PFSK-1 (cell line): ENCODE results near the gene MAS1.

ENCODE experiments used
- FOXP2 ChIP-seq: optimal IDR thresholded peaks from 2 replicates; pipeline ENCODE3; 2011; ENCODE audit warnings: borderline replicate concordance, control low read depth, inconsistent platforms; ENCODE audit not compliant: insufficient read depth; ENCODE audit errors: extremely low read length, extremely low read depth
- POLR2AphosphoS5 ChIP-seq: IDR thresholded peaks from 2 replicates; pipeline ENCODE4 v1.6.1; 2012; ENCODE audit warnings: low read depth, mild to moderate bottlenecking, control low read depth, low read length, moderate library complexity
- SIN3A ChIP-seq: IDR thresholded peaks from 2 replicates; pipeline ENCODE4 v1.6.1; 2012; ENCODE audit warnings: mild to moderate bottlenecking, low read length, moderate library complexity, borderline replicate concordance; ENCODE audit not compliant: insufficient read depth
- TAF1 ChIP-seq: IDR thresholded peaks from 2 replicates; pipeline ENCODE4 v1.6.1; 2012; ENCODE audit warnings: low read length, control low read depth, borderline replicate concordance; ENCODE audit not compliant: insufficient read depth
- TF ChIP-seq, protein P1 (sequence below), 2 experiments: IDR thresholded peaks; 2 replicates each; pipeline versions ENCODE4 v1.6.1 to v1.8.0; 2011 to 2012; ENCODE audit warnings: low read depth in 2 of 2, low read length in 2 of 2, control low read depth in 1 of 2, inconsistent platforms in 1 of 2, mild to moderate bottlenecking in 1 of 2, moderate library complexity in 1 of 2; ENCODE audit not compliant: insufficient read depth in 1 of 2

Gene MAS1

DNA sequence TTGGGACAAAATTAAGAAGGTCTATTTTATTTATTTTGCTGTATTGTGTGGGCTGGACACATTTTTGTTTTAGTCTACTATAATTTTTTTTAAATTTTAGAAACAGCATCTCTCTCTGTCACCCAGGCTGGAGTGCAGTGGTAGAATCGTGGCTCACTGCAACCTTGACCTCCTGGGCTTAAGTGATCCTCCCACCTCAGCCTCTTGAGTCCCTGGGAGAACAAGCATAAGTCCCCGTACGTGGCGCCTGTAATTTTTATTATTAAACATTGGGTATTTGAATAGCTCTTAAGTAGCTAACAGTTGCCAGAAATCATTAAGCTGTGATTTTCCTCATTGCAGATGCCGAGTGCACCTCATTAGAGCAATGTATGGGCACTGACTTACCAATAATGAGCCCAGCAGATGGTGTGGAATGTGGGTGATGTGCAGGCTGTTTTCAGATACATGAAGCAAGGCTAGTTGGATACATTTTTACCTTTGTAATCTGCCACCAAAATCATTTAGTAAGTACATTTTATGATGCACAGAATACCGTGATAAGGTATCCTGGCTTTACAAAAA, 10.3 kb upstream of the MAS1 start:
- TF ChIP-seq SIN3A (no peak), FOXP2 (no peak), TAF1 (no peak), POLR2AphosphoS5 (no peak)
- TF ChIP-seq, protein P1, sequence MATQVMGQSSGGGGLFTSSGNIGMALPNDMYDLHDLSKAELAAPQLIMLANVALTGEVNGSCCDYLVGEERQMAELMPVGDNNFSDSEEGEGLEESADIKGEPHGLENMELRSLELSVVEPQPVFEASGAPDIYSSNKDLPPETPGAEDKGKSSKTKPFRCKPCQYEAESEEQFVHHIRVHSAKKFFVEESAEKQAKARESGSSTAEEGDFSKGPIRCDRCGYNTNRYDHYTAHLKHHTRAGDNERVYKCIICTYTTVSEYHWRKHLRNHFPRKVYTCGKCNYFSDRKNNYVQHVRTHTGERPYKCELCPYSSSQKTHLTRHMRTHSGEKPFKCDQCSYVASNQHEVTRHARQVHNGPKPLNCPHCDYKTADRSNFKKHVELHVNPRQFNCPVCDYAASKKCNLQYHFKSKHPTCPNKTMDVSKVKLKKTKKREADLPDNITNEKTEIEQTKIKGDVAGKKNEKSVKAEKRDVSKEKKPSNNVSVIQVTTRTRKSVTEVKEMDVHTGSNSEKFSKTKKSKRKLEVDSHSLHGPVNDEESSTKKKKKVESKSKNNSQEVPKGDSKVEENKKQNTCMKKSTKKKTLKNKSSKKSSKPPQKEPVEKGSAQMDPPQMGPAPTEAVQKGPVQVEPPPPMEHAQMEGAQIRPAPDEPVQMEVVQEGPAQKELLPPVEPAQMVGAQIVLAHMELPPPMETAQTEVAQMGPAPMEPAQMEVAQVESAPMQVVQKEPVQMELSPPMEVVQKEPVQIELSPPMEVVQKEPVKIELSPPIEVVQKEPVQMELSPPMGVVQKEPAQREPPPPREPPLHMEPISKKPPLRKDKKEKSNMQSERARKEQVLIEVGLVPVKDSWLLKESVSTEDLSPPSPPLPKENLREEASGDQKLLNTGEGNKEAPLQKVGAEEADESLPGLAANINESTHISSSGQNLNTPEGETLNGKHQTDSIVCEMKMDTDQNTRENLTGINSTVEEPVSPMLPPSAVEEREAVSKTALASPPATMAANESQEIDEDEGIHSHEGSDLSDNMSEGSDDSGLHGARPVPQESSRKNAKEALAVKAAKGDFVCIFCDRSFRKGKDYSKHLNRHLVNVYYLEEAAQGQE (IDR thresholded peaks at IDR 0.05; ENCODE audit: insufficient read depth in 1 of 2, low read depth in 2 of 2, low read length in 2 of 2), result no peak

DNA sequence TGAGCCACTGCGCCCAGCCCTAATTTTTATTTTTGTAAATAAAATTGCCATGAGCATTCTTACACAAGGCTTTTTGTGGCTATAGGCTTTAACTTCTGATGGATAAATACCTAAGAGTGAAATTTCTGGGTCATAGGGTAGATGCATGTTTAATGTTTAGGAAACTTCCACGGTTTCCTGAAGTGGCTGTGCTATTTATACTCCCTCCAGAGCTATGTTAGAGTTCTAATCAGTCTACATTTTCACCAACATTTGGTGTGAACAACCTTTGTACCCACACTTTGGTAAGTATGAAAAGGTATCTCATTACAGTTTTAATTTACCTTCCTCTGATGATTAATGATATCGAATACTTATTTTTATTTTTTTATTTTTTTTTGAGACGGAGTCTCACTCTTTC, 6.1 kb upstream of the MAS1 start:
- TF ChIP-seq FOXP2 (no peak), SIN3A (no peak), POLR2AphosphoS5 (no peak), TAF1 (no peak)
- TF ChIP-seq, protein P1 (IDR thresholded peaks at IDR 0.05; ENCODE audit: insufficient read depth in 1 of 2, low read depth in 2 of 2, low read length in 2 of 2), result no peak

DNA sequence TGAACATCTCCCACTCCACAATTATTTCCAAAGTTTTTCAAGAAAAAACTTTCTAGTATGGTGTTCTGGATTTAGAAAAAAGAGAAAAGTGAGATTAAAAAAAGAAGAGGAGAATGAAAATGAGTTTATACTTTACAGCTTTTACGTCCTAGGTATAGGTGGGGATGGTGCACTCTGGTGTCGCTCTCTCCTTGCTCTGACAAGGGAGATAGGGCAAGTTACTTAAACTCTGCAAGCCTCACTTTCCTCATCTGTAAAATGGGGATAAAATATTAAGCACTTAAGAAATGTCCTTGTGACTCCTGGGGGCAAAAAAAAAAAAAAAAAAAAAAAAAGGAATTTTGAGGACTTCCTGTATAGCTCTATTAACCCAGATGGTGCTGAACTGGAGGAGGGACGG, 4.5 kb upstream of the MAS1 start:
- no peak for TF ChIP-seq FOXP2
- no peak for TF ChIP-seq POLR2AphosphoS5
- TF ChIP-seq, protein P1 (IDR thresholded peaks at IDR 0.05; ENCODE audit: insufficient read depth in 1 of 2, low read depth in 2 of 2, low read length in 2 of 2), result no peak
- TF ChIP-seq TAF1, result no peak
- TF ChIP-seq SIN3A, result no peak

DNA sequence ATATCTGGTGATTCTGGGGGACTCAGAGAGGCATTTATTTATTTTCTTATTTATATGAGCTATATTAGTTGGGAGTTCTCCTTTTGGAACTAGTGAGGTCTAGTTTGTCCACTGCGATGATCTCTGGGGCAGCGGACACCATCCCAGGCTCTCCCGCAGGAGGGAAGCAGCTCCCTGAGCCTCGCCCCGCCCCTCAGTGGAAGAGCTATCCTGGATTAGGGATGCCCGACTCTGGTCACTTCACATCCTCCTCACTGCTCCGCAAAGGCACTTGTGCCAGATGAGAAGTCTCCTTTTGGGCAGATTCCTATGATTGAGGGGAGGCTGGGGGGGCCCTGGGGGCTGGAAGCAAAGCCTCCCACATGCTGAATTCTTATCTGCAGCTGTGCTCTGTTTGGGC, 3.6 kb upstream of the MAS1 start:
- TF ChIP-seq POLR2AphosphoS5 (no peak), SIN3A (no peak), FOXP2 (no peak), TAF1 (no peak)
- TF ChIP-seq, protein P1 (IDR thresholded peaks at IDR 0.05; ENCODE audit: insufficient read depth in 1 of 2, low read depth in 2 of 2, low read length in 2 of 2), result no peak
